HepG2 (cell line): ENCODE data around the gene MVP. TPM values are rescaled to one million over a fixed set of nuclear protein-coding genes. Genes with fewer than 3 reads are reported as not detected.
A peak's percentile ranks its signal among the peaks of the same experiment; 100 is the strongest.

Experiments
- ARID2 ChIP-seq: sonication (generic); formaldehyde crosslinking; IDR thresholded peaks from 2 replicates; pipeline ENCODE4 v1.8.1; 2022; ENCODE audit warnings: mild to moderate bottlenecking, missing genetic modification reagents, borderline replicate concordance
- CC2D1A ChIP-seq: sonication (generic); formaldehyde crosslinking; IDR thresholded peaks from 2 replicates; pipeline ENCODE4 v1.8.1; 2023; ENCODE audit warnings: mild to moderate bottlenecking, missing genetic modification reagents
- CEBPG ChIP-seq: IDR thresholded peaks from 2 replicates; pipeline ENCODE4 v1.6.1; 2016
- MBNL3 ChIP-seq: fragments of 250-450 bp; sonication (Bioruptor Pico); conservative IDR thresholded peaks from 2 replicates; pipeline ENCODE4 v1.8.0; 2022; ENCODE audit warnings: mild to moderate bottlenecking, inconsistent platforms
- NR2C2 ChIP-seq: sonication (generic); formaldehyde crosslinking; IDR thresholded peaks from 2 replicates; pipeline ENCODE4 v1.4.0; 2020; ENCODE audit warnings: missing genetic modification reagents, mild to moderate bottlenecking, moderate library complexity, borderline replicate concordance
- PCBP1 ChIP-seq: fragments of 200-400 bp; formaldehyde crosslinking; IDR thresholded peaks from 2 replicates; pipeline ENCODE4 v1.6.1; 2017; ENCODE audit warnings: mild to moderate bottlenecking, low read depth, low read length, borderline replicate concordance
- RBAK ChIP-seq: sonication (generic); formaldehyde crosslinking; IDR thresholded peaks from 2 replicates; pipeline ENCODE4 v1.5.1; 2020; ENCODE audit warnings: mild to moderate bottlenecking, missing genetic modification reagents
- SMYD3 ChIP-seq: sonication (generic); formaldehyde crosslinking; IDR thresholded peaks from 2 replicates; pipeline ENCODE4 v1.8.1; 2023; ENCODE audit warnings: mild to moderate bottlenecking, missing genetic modification reagents
- STAG1 ChIP-seq: sonication (generic); formaldehyde crosslinking; IDR thresholded peaks from 2 replicates; pipeline ENCODE4 v1.4.0; 2020; ENCODE audit warnings: missing genetic modification reagents
- SYNCRIP ChIP-seq: fragments of 200-400 bp; formaldehyde crosslinking; IDR thresholded peaks from 2 replicates; pipeline ENCODE4 v1.6.1; 2018; ENCODE audit warnings: mild to moderate bottlenecking, low read depth, low read length; ENCODE audit not compliant: insufficient read depth
- TAF15 ChIP-seq: fragments of 200-400 bp; formaldehyde crosslinking; IDR thresholded peaks from one replicate; pipeline ENCODE4 v1.6.1; 2018; ENCODE audit warnings: mild to moderate bottlenecking, low read depth, low read length; ENCODE audit not compliant: poor library complexity, severe bottlenecking
- TSC22D2 ChIP-seq: sonication (generic); formaldehyde crosslinking; IDR thresholded peaks from 2 replicates; pipeline ENCODE4 v1.5.1; 2020; ENCODE audit warnings: missing genetic modification reagents, mild to moderate bottlenecking, borderline replicate concordance
- ZIK1 ChIP-seq: sonication (generic); formaldehyde crosslinking; IDR thresholded peaks from 2 replicates; pipeline ENCODE4 v1.5.0; 2020; ENCODE audit warnings: mild to moderate bottlenecking, low read depth, missing genetic modification reagents, borderline replicate concordance
- ZKSCAN1 ChIP-seq: fragments of 150-350 bp; IDR thresholded peaks from 2 replicates; pipeline ENCODE4 v1.6.1; 2014; ENCODE audit warnings: low read length
- ZMYM2 ChIP-seq: sonication (generic); formaldehyde crosslinking; IDR thresholded peaks from 2 replicates; pipeline ENCODE4 v1.8.0; 2022; ENCODE audit warnings: mild to moderate bottlenecking, missing genetic modification reagents
- ZNF251 ChIP-seq: sonication (generic); formaldehyde crosslinking; IDR thresholded peaks from 2 replicates; pipeline ENCODE4 v1.9.0; 2021; ENCODE audit warnings: mild to moderate bottlenecking, missing genetic modification reagents
- ZNF256 ChIP-seq: sonication (generic); formaldehyde crosslinking; conservative IDR thresholded peaks from 2 replicates; pipeline ENCODE4 v1.4.0; 2020; ENCODE audit warnings: missing genetic modification reagents
- ZNF331 ChIP-seq: sonication (generic); formaldehyde crosslinking; IDR thresholded peaks from 2 replicates; pipeline ENCODE4 v1.4.0; 2020; ENCODE audit warnings: missing genetic modification reagents
- ZSCAN9 ChIP-seq: IDR thresholded peaks from 2 replicates; pipeline ENCODE4 v1.6.1; 2016; ENCODE audit warnings: borderline replicate concordance
- polyA plus RNA-seq, 8 experiments: library from polyadenylated mRNA; depleted of rRNA in 3 of 8; stranded (reverse) in 7 of 8; unstranded in 1 of 8; fragments of >200 nt; fragmentation: Illumina TruSeq in 4 of 8; extraction: Trizol in 4 of 8; gene quantifications; 2 replicates each; pipeline versions ENCODE4 v1.2.1 to v1.2.3, GENCODE V29; 2011 to 2016; ENCODE audit warnings: low read depth in 4 of 8, missing spikeins in 1 of 8, mixed read lengths in 1 of 8; ENCODE audit not compliant: insufficient read depth in 1 of 8
- total RNA-seq, 5 experiments: library from RNA; depleted of rRNA; stranded (reverse); fragments of >200 nt; fragmentation: Illumina TruSeq; extraction: Trizol; gene quantifications; 2 replicates each; pipeline ENCODE4 v1.2.3, GENCODE V29; 2016; ENCODE audit warnings: low read depth in 1 of 5
- TF ChIP-seq, protein P1 (sequence below): sonication (generic); formaldehyde crosslinking; IDR thresholded peaks from 2 replicates; pipeline ENCODE4 v1.5.0; 2020; ENCODE audit warnings: missing genetic modification reagents
- TF ChIP-seq, protein P2 (sequence below): sonication (generic); formaldehyde crosslinking; IDR thresholded peaks from 2 replicates; pipeline ENCODE4 v1.5.0; 2020; ENCODE audit warnings: mild to moderate bottlenecking, missing genetic modification reagents, moderate library complexity
- TF ChIP-seq, protein P3 (sequence below): sonication (generic); formaldehyde crosslinking; IDR thresholded peaks from 2 replicates; pipeline ENCODE4 v1.4.0; 2020; ENCODE audit warnings: missing genetic modification reagents
- TF ChIP-seq, protein P4 (sequence below): IDR thresholded peaks from 2 replicates; pipeline ENCODE4 v1.6.1; 2016; ENCODE audit warnings: mild to moderate bottlenecking
- TF ChIP-seq, protein P5 (sequence below): sonication (generic); formaldehyde crosslinking; IDR thresholded peaks from 2 replicates; pipeline ENCODE4 v1.4.0; 2020; ENCODE audit warnings: low read depth, mild to moderate bottlenecking, missing genetic modification reagents

The MVP gene
- total and polyA plus RNA-seq, 2 of the 13 experiments (the other 11 are each of a cell fraction or from before 2014, with no cell fraction given), result 22.9 to 43.5 TPM

DNA sequence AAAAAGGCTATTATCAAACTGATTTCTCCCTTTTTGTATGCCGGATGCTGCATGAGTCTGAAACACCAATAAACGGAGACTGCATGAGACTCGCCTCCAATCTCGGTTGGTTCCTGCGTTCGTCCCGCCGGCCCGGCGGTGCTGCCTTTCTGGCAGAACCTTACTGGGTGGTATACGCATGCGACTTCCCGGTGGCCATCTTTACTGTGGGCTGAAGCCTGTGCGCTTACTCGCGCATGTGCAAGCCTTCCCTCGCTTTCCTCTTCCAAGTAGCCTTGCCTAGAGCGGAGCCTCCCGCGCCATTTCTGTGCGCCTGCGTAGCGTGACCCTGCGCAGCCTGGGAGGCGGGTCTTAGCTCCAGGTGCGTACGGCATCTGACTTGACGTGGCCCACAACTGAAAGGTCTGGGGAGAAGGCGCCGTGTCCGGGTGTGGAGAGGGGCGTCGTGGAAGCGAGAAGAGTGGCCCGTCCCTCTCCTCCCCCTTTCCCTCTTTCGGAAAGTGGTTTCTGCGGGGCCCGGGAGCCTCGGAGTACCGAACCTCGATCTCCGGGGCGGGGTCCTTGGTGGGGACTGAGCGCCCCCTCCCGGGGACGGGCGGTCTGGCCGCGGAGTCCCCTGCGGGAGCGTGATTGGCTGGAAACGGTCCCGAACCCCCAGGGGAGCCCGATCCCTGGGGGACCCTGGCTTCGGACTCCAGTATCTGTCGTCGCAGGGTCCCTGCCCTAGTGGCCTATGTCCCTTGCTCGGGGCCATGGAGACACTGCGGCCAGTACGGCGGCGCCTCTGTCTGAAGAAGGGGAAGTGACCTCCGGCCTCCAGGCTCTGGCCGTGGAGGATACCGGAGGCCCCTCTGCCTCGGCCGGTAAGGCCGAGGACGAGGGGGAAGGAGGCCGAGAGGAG lies 4.2 kb upstream of the MVP start, which contains the start of gene PAGR1 (continued):
- TF ChIP-seq, protein P1, sequence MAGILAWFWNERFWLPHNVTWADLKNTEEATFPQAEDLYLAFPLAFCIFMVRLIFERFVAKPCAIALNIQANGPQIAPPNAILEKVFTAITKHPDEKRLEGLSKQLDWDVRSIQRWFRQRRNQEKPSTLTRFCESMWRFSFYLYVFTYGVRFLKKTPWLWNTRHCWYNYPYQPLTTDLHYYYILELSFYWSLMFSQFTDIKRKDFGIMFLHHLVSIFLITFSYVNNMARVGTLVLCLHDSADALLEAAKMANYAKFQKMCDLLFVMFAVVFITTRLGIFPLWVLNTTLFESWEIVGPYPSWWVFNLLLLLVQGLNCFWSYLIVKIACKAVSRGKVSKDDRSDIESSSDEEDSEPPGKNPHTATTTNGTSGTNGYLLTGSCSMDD, result no peak
- no peak for TF ChIP-seq ZIK1 (CRISPR knock-in tag)
- TF ChIP-seq SYNCRIP, result no peak
- TF ChIP-seq ZMYM2 (CRISPR knock-in tag), result no peak; the same call in 1 of the 2 replicates
- no peak for TF ChIP-seq RBAK (CRISPR knock-in tag)
- TF ChIP-seq MBNL3 (CRISPR knock-in tag), result no peak
- TF ChIP-seq, protein P2, sequence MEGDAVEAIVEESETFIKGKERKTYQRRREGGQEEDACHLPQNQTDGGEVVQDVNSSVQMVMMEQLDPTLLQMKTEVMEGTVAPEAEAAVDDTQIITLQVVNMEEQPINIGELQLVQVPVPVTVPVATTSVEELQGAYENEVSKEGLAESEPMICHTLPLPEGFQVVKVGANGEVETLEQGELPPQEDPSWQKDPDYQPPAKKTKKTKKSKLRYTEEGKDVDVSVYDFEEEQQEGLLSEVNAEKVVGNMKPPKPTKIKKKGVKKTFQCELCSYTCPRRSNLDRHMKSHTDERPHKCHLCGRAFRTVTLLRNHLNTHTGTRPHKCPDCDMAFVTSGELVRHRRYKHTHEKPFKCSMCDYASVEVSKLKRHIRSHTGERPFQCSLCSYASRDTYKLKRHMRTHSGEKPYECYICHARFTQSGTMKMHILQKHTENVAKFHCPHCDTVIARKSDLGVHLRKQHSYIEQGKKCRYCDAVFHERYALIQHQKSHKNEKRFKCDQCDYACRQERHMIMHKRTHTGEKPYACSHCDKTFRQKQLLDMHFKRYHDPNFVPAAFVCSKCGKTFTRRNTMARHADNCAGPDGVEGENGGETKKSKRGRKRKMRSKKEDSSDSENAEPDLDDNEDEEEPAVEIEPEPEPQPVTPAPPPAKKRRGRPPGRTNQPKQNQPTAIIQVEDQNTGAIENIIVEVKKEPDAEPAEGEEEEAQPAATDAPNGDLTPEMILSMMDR (CRISPR knock-in tag), result peak; percentile 99
- peak; percentile 94 for TF ChIP-seq ZSCAN9 (CRISPR knock-in tag)
- TF ChIP-seq CEBPG (CRISPR knock-in tag), result peak; percentile 29; the same call in 1 of the 2 replicates
- TF ChIP-seq ZNF251, result no peak
- TF ChIP-seq SMYD3, result no peak
- peak; percentile 73 for TF ChIP-seq ZNF331 (CRISPR knock-in tag)
- TF ChIP-seq ZNF256 (CRISPR knock-in tag), result peak; percentile 29; the same call in 1 of the 2 replicates
- TF ChIP-seq TAF15, result peak; percentile 59
- TF ChIP-seq ARID2 (CRISPR knock-in tag), result no peak
- TF ChIP-seq, protein P3, sequence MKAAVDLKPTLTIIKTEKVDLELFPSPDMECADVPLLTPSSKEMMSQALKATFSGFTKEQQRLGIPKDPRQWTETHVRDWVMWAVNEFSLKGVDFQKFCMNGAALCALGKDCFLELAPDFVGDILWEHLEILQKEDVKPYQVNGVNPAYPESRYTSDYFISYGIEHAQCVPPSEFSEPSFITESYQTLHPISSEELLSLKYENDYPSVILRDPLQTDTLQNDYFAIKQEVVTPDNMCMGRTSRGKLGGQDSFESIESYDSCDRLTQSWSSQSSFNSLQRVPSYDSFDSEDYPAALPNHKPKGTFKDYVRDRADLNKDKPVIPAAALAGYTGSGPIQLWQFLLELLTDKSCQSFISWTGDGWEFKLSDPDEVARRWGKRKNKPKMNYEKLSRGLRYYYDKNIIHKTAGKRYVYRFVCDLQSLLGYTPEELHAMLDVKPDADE (CRISPR knock-in tag), result no peak
- TF ChIP-seq NR2C2 (CRISPR knock-in tag), result peak; percentile 96
- TF ChIP-seq ZKSCAN1, result peak; percentile 68; the same call in 1 of the 2 replicates
- TF ChIP-seq TSC22D2, result 0 out of 2 replicates have a peak, but pooled peaks have one; percentile 69
- TF ChIP-seq, protein P4, sequence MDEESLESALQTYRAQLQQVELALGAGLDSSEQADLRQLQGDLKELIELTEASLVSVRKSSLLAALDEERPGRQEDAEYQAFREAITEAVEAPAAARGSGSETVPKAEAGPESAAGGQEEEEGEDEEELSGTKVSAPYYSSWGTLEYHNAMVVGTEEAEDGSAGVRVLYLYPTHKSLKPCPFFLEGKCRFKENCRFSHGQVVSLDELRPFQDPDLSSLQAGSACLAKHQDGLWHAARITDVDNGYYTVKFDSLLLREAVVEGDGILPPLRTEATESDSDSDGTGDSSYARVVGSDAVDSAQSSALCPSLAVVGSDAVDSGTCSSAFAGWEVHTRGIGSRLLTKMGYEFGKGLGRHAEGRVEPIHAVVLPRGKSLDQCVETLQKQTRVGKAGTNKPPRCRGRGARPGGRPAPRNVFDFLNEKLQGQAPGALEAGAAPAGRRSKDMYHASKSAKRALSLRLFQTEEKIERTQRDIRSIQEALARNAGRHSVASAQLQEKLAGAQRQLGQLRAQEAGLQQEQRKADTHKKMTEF, result peak; percentile 94
- TF ChIP-seq PCBP1, result peak; percentile 67; the same call in 1 of the 2 replicates
- no peak; the same call in 1 of the 2 replicates for TF ChIP-seq CC2D1A
- TF ChIP-seq, protein P5, sequence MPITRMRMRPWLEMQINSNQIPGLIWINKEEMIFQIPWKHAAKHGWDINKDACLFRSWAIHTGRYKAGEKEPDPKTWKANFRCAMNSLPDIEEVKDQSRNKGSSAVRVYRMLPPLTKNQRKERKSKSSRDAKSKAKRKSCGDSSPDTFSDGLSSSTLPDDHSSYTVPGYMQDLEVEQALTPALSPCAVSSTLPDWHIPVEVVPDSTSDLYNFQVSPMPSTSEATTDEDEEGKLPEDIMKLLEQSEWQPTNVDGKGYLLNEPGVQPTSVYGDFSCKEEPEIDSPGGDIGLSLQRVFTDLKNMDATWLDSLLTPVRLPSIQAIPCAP (CRISPR knock-in tag), result peak; percentile 64; the same call in 1 of the 2 replicates
- peak; percentile 69 for TF ChIP-seq STAG1 (CRISPR knock-in tag)
